GM19463 (cell line): ENCODE results near the gene PCGF2.
A peak's percentile ranks its signal among the peaks of the same experiment; 100 is the strongest.

Source experiments
- ATAC-seq: cut with Tn5 transposase; IDR thresholded peaks from one replicate; pipeline ENCODE4 v1.9.1; 2021; ENCODE audit warnings: mild to moderate bottlenecking, moderate library complexity; ENCODE audit not compliant: unreplicated experiment

PCGF2 gene

DNA sequence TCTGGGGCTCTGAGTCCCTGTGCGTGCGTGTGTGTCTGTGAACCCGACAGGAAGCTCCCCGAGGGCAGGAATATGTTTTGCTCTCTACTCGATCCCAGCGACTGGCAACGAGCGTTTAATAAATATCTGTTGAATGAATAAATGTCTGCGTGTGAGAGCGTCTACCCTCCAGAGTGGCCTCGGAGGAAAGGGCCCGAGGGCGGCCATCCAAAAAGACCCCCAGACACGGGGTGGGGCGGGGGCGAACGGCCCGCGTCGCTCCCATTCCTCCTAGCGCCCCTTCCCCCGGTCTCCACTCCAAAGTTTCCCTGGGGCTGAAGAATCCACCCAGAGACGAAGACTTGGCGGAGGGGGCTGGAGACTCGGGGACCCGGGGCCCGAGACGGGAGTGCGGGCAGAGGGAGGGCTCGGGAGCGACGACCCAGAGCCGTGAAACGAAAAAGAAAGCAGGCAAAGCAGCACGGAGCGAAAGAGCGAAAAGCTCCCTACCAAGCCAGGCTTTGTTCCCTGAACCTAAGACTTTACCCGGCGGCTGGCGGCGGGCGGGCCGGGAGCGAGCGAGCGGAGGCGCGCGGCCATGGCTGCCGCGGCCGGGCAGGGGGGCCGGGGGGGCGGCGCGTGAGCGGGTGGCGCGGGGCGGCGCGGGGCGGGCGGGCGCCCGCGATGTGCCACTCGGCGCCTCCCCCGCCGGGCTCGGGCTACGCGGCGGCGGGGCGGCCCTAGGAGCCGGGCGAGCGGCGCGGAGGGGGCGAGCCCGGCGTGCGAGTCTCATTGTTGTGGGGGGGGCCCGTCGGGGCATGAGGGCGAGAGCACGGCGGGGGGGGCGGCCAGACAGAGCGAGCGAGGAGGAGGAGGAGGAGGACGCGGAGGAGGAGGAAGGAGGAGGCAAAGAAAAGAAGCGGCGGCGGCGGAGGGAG lies 43.3 kb downstream of the PCGF2 start, which contains the start of gene MLLT6:
Gene MLLT6, plus strand, starts transcription at position 668 of the 917 bp plus-strand sequence. CDS start 360 bp downstream, outside the sequence.
- ATAC-seq: no peak

DNA sequence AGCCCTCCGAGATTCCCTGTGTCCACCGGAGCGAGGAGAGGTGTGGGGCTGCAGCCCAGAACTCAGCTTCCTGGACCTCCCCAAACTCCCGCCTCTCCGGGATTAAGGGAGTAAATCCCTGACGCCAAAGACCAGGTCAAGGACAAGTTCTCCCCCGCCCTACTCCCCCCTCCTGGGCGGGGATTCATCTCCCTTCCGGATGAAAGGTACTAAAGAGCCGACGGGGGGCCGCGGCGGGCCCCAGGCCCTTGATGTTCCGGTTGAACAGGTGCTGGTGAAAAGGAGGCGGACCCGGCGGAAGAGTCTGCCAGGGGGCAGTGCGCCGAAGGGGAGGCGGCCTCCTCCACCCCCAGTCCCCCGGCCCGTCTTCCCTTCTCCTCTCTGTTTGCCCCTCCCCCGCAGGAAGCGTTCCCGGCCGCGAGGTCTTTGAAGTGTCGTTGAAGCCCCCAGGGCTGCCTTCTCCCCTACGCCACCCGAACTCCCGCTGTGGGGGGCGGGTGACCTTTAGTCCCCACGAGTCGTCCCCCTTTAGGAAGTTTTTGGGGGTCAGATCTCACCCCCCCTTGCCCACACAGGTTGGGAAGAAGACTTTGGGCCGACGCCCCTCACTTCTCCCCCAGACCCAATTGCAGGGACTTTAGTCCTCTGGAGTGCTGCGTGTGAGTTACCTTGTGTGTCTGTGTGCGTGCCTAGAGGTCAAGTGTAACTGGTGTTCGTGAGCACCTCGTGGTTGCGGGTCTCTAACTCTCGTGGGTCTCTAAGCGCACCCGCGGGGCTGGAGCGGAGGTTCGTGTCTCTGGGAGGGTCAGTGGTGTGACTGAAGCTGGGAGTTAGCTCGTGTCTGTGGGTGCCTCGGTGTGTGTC lies 44.2 kb downstream of the PCGF2 start:
- peak; percentile 22 for ATAC-seq

- ATAC-seq: peak; percentile 7
Measured at GRCh38 chr17:38702916-38703741, 45.0 kb downstream of the PCGF2 start.

GRCh38 chr17:38702166-38702915 lies 45.8 kb downstream of the PCGF2 start:
- no peak for ATAC-seq

DNA sequence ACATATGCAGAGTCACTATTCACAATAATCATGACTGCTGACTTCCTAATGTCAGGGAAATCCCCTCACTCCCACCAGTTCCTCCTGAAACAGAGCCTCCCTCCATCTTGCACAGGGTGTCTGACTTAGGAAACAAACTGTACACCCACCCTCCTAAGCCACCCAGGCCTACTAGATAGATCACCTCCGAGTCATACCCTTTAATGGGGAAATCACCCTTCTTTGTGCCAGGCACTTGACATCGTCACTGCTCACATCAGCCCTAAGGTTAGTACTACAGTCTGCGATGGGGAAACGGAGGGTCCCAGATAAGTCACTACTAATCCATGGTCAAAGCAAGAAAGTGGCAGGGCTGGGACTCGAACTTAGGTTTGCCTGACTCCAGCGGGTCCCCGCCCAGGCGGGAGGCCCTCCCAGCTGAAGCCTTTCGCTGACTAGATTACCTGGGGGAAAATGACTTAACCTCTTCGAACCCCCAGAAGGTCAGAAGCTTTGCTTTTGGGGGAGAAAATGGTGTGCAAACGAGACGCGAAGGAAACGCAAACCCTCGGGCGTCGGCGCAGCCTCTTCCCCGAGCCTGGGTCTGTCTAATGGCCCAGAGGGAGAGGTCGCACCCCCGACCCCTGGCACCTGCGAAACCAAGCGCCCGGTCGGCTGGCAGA lies 46.5 kb downstream of the PCGF2 start:
- peak; percentile 24 for ATAC-seq

GRCh38 chr17:38698760-38699159 lies 49.4 kb downstream of the PCGF2 start:
- no peak for ATAC-seq

- ATAC-seq: no peak
Measured at GRCh38 chr17:38697061-38697820, 50.9 kb downstream of the PCGF2 start.

GRCh38 chr17:38693700-38694329 lies 54.3 kb downstream of the PCGF2 start:
- ATAC-seq: no peak

- no peak for ATAC-seq
Measured at GRCh38 chr17:38691154-38691553, 57.0 kb downstream of the PCGF2 start.

DNA sequence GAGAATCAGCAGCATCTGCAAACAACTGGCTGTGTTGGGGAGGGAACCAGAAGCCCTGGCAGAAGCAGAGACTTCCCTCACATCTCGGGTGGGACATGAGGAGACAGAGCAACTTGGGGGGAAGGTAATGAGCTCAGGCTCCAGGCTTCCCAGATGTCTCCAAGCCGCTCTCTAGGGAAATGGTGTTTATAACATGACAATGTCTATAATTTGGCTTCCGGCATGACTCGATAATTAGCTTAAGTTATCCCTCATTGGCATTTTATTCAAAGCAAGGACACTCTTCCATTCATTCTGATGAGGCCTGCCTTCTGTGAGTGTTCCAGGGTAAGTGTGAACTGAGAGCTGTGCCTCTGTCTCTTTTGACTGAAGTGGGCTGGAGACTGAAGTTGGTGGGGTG lies 57.8 kb downstream of the PCGF2 start:
- ATAC-seq: no peak

GRCh38 chr17:38687286-38687685 lies 60.9 kb downstream of the PCGF2 start:
- ATAC-seq: no peak

GRCh38 chr17:38685491-38685890 lies 62.6 kb downstream of the PCGF2 start:
- ATAC-seq: no peak
